Sigmoid colon (tissue), 4 donors: ENCODE data around the gene MRGPRD.

Source experiments
- POLR2AphosphoS5 ChIP-seq, 4 donors: sonication (generic); formaldehyde crosslinking; IDR thresholded peaks; one replicate each; pipeline ENCODE4 v1.6.1; 2017; ENCODE audit warnings: antibody characterized with exemption in 4 of 4
- TF ChIP-seq, protein P1 (sequence below), 4 experiments: fragments of 450-650 bp in 3 of 4; fragments of 200-600 bp in 1 of 4; IDR thresholded peaks; one replicate each; pipeline ENCODE4 v1.5.1; 2016 to 2019; ENCODE audit warnings: antibody characterized with exemption in 4 of 4, mild to moderate bottlenecking in 3 of 4, moderate library complexity in 2 of 4

DNA sequence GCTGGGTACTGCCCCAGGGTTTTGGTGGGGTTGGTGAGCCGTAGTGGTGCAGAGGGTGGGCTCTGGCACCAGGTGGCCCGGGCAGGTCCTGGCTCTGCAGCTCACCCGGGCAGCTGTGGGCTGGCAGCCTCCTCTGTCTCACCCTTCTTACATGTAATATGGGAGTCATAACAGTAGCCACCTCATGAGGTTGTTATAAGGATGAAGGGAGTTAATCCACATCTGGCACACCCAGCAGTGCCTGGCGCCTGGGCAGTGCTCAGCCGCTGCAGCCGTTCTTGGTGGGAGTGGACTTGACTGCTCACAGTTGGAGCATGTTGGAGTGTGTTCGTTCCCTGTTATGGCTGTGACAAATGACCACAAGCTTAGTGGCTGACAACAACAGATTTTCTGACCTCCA is 48.4 kb downstream of the MRGPRD start:
- TF ChIP-seq POLR2AphosphoS5 (IDR thresholded peaks at IDR 0.05), result no peak
- TF ChIP-seq, protein P1, sequence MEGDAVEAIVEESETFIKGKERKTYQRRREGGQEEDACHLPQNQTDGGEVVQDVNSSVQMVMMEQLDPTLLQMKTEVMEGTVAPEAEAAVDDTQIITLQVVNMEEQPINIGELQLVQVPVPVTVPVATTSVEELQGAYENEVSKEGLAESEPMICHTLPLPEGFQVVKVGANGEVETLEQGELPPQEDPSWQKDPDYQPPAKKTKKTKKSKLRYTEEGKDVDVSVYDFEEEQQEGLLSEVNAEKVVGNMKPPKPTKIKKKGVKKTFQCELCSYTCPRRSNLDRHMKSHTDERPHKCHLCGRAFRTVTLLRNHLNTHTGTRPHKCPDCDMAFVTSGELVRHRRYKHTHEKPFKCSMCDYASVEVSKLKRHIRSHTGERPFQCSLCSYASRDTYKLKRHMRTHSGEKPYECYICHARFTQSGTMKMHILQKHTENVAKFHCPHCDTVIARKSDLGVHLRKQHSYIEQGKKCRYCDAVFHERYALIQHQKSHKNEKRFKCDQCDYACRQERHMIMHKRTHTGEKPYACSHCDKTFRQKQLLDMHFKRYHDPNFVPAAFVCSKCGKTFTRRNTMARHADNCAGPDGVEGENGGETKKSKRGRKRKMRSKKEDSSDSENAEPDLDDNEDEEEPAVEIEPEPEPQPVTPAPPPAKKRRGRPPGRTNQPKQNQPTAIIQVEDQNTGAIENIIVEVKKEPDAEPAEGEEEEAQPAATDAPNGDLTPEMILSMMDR (IDR thresholded peaks at IDR 0.05), result no peak
